Measurements from ENCODE around the gene PCSK2.
"Not testable (repeated sequence)": the region's sequence is repeated elsewhere in the genome, so short reads cannot be mapped to it uniquely, and the experiment has no call there.

Gene PCSK2, protein sequence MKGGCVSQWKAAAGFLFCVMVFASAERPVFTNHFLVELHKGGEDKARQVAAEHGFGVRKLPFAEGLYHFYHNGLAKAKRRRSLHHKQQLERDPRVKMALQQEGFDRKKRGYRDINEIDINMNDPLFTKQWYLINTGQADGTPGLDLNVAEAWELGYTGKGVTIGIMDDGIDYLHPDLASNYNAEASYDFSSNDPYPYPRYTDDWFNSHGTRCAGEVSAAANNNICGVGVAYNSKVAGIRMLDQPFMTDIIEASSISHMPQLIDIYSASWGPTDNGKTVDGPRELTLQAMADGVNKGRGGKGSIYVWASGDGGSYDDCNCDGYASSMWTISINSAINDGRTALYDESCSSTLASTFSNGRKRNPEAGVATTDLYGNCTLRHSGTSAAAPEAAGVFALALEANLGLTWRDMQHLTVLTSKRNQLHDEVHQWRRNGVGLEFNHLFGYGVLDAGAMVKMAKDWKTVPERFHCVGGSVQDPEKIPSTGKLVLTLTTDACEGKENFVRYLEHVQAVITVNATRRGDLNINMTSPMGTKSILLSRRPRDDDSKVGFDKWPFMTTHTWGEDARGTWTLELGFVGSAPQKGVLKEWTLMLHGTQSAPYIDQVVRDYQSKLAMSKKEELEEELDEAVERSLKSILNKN

DNA sequence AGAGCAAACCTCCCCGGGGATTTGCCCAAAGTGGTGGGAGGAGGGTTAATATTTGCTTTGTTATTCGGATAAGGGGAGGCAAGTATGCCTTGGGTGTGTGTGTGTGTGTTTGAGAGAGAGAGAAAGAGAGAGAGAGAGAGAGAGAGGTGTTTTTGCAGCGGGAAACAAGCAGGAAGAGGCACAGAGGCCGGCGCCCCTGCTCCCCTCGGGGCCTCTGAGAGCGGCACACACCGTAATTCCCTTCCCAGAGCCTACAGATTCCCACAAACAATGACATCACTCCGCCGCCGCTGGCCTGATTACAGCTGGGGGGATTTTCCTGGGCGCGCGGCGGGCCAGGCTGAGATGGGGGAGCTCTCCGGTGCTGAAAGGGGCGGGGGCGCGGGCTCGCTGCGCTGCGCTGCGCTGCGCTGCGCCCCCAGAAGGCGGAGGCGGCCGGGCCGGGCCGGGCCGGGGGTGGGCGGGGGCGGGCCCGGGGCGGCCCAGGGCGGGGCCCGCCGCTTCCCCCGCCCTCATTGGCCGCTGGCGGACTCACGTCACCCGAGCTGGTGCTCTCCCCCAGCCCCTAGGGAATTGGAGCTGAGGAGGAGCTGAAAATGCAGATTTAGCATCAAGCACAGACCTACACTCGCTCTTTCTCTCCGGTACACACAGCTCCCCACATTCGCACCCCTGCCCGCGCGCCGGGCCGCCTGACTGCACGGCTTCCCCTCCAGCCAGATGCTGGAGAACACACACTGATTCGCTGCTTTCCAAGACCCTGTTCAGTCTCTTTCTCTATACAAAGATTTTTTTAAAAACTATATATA lies at the start of gene PCSK2:
Gene PCSK2, plus strand, starts transcription at position 631 of the 809 bp plus-strand sequence. CDS start 266 bp downstream, outside the sequence.
- in situ Hi-C loops (cut with MboI; ENCODE audit: low sequenced_read_pairs), result no loop called here

DNA sequence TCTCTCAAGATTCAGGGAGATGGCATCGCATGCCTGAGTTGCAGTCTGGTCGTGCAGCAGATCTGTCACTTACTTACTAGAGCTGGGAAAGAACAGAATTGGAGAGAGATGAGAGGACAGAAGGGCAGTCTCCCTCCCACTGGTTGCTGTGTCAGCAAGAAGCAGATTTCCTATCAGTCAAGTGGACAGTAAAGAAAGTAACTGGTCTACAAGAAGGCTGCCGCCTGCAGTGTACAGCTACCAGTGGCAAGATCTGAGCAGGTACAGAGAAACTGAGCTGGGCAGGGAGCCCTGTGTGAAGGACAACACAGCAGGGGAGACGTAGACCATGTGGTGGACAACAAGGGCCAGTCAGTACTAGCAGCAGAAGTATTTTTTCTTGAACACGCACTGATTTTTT lies 49.5 kb upstream of the PCSK2 start:
- in situ Hi-C loops (cut with MboI; ENCODE audit: low sequenced_read_pairs), result no loop called here

DNA sequence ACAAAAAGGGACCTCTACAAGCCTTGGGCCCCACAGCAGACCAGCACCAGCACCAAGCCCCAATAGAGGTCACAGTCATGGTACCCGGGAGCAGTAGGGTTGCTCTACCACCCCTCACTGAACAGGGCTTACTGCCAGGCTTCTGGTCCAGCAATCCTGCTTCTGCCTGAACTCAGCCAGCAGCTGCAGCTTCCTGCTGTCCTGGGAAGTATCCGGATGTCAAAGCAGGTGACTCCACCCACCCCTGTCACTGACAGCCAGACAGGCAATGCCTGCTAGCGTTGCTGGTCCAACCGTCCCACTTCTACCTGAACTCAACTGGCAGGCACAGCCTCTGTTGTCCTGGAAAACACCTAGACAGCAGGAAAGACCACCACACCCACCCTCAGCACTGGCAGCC lies 47.0 kb upstream of the PCSK2 start:
- in situ Hi-C loops (cut with MboI; ENCODE audit: low sequenced_read_pairs), result no loop called here

- in situ Hi-C loops (cut with MboI; ENCODE audit: low sequenced_read_pairs), result no loop called here
These were observed 36.7 kb upstream of the PCSK2 start for GRCh38 chr20:17189976-17190695.

GRCh38 chr20:17197041-17197440 lies 29.8 kb upstream of the PCSK2 start:
- in situ Hi-C loops (cut with MboI; ENCODE audit: low sequenced_read_pairs), result no loop called here

GRCh38 chr20:17202030-17202429 lies 24.8 kb upstream of the PCSK2 start:
- in situ Hi-C loops (cut with MboI; ENCODE audit: low sequenced_read_pairs), result no loop called here

- in situ Hi-C loops (cut with MboI; ENCODE audit: low sequenced_read_pairs), result no loop called here
These were observed 24.2 kb upstream of the PCSK2 start for GRCh38 chr20:17202673-17203072.

GRCh38 chr20:17205084-17205813 lies 21.6 kb upstream of the PCSK2 start:
- in situ Hi-C loops (cut with MboI; ENCODE audit: low sequenced_read_pairs), result no loop called here

DNA sequence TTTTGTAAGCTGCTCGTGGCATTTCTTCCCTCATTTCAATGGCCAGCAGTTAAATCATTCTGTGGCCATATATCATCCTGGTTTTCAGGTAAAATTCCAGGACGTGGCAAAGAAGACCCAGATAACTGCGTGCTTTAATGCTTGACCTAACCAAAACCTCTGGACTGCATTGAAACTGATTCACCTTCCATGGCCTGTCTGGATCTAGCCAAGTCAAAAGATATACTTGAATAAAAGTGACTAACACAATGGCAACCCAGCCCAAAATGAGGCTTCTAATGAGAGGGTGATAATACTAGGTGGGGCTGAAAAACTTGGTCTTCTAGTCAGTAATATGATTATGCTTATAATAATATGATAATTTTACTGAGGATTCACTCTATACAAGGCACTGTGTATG lies 16.5 kb upstream of the PCSK2 start:
- in situ Hi-C loops (cut with MboI; ENCODE audit: low sequenced_read_pairs), result no loop called here

- in situ Hi-C loops (cut with MboI; ENCODE audit: low sequenced_read_pairs), result no loop called here
These were observed 15.9 kb upstream of the PCSK2 start for GRCh38 chr20:17210983-17211382.

DNA sequence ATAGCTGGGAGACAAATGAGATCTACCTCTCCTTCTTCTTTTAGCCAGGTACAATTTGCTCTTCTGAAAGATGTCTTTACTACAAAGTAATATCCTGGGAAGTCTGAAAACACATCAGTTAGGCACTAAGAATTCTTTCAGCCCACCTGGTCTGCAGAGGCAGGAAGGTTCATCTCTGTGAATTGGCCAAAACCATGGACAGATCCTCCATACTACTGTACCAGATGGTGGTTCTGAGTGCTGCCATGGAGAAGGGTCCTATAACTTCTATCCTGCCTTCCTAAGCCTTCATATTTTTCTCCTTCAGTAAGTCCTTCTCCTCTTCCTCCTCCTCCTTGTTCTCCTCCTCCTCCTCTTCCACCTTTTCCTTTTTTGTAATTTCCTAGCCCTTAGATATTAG lies 11.7 kb upstream of the PCSK2 start:
- in situ Hi-C loops (cut with MboI; ENCODE audit: low sequenced_read_pairs), result no loop called here

GRCh38 chr20:17219856-17220255 lies 7.0 kb upstream of the PCSK2 start:
- in situ Hi-C loops (cut with MboI; ENCODE audit: low sequenced_read_pairs), result not testable (repeated sequence)

- in situ Hi-C loops (cut with MboI; ENCODE audit: low sequenced_read_pairs), result no loop called here
These were observed 3.3 kb upstream of the PCSK2 start for GRCh38 chr20:17223553-17223952.

GRCh38 chr20:17225851-17226409 lies 910 bp upstream of the PCSK2 start:
- in situ Hi-C loops (cut with MboI; ENCODE audit: low sequenced_read_pairs), result no loop called here

DNA sequence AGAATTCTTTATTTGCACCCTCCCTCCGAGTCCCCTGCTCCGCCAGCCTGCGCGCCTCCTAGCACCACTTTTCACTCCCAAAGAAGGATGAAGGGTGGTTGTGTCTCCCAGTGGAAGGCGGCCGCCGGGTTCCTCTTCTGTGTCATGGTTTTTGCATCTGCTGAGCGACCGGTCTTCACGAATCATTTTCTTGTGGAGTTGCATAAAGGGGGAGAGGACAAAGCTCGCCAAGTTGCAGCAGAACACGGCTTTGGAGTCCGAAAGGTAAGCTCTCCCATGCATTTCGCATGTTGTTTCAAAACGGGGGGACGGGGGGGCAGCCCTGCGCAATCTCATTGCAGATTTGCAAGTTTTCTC lies 357 bp downstream of the PCSK2 start:
- in situ Hi-C loops (cut with MboI; ENCODE audit: low sequenced_read_pairs), result no loop called here

DNA sequence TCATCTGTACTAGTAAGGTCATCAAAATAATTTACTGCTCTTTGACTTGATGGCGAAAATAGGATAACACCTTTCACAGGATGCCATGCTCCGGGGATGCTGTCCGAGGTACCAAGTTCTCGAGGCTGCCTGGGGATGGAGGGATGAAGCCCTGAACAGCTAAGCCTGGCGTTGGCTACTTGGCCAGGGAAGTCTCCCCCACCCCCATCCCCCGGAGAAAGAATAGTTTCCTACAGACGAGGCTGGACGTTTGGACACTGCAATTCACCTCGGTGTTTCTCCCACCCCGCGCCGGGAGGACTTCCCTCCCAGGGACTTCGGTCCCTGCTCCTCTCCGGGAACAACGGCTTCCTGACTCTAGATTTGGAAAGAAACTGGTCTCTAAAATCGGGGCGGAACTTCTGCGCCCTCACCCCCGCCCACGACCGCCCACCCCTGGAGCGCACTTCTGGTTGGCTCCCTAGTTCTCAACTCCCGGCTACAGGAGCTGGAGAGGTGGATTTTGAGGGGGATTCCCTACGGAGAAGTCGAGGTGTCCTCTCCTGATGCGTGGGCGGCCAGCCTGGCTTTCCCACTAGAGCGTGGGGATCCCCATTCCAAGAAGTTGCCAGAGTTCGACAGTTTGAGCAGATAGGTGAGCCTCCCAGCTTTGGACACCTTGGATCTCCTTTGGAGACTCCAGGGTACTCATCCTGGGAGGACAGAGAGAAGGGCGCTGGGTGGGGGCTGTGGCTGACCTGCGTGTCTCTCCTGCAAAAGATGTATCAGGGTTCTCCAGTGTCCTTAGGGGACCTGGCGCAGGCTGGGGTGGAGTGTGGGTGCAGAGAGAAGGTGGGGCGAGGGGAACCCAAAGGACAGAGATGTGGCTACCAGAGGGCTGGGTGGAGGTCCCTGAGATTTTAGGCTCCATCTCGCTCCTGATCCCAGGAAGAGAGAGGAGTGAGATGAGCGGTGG lies 1.1 kb downstream of the PCSK2 start:
- in situ Hi-C loops (cut with MboI; ENCODE audit: low sequenced_read_pairs), result no loop called here

GRCh38 chr20:17228624-17229061 lies 1.8 kb downstream of the PCSK2 start:
- in situ Hi-C loops (cut with MboI; ENCODE audit: low sequenced_read_pairs), result no loop called here

- in situ Hi-C loops (cut with MboI; ENCODE audit: low sequenced_read_pairs), result no loop called here
These were observed 2.4 kb downstream of the PCSK2 start for GRCh38 chr20:17229256-17229655.

DNA sequence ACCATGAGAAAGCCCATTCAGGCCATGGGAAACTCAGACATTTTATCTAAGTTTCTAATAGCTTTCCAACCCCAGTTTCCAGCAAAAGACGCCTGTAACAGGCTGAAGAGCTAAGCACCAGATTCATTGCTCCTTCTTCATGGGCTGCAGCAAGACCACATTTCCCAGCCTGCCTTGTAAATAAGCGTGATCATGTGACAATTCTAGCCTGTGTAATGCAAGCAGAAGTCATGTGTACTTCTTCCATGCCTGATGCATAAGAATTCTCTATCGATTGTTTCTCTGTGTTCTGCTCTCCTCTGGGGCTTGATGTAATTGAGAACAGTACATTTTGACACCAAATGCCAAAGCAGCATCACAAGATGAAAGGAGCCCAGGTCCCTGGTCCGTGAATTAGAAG lies 6.8 kb downstream of the PCSK2 start:
- in situ Hi-C loops (cut with MboI; ENCODE audit: low sequenced_read_pairs), result no loop called here
